ENCODE data around the gene STXBP3. TPM values are rescaled to one million over a fixed set of nuclear protein-coding genes. Genes with fewer than 3 reads are reported as not detected.

The STXBP3 gene
- total RNA-seq, 1 experiment from 2014 or later, result 49.3 TPM

DNA sequence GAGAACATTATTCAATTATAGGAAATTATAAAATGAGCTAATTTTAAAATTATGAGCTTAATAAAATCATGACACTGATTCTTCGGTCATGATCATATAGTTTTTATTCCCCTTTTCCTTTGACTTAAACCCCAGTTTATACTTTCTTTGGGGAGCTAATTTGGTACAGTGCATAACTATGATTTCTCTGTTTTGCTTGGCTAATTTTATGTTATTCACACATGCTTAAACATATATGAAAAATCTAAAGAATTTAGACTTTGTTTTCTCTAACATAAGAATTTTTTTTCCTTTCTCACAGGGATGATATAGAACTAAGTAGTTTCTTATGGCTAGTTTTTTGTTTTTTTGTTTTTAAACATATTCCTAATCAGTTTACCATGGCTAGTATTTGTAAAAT, 52.5 kb downstream of the STXBP3 start:
- DNase-seq (ENCODE audit: low read depth), result no peak

DNA sequence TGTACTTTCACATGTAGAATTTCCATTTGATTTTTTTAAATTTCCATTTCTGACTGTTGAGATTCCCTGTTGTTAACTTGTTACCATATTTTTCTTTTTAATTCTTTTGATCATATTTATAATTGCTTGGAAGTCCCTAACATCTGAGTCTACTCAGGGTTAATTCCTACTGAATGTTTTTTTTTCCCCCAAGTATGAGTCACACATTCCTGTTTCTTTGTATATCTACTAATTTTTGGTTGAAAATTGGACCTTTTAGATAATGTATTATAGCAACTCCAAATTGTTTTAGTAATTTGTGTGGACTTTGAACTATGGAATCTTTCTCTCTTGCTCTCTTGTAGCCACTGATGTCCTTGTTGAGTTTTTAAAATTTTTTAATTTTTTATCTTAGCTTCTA, 54.6 kb downstream of the STXBP3 start:
- DNase-seq (ENCODE audit: low read depth), result peak; percentile 36

DNA sequence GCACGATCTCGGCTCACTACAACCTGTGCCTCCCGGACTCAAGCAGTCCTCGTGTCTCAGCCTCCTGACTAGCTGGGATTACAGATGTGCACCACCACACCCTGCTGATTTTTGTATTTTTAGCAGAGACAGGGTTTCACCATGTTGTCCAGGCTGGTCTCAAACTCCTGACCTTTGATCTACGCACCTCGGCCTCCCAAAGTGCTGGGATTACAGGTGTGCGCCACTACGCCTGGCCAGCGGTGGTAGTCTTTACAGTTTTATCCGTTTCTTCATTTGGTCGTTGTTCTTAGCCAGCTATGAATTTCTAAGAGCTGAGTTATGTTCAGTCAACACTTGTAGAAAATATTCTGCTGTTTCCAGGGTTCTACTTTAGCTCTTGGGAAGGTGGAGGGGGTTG, 57.1 kb downstream of the STXBP3 start:
- DNase-seq (ENCODE audit: low read depth), result no peak

DNA sequence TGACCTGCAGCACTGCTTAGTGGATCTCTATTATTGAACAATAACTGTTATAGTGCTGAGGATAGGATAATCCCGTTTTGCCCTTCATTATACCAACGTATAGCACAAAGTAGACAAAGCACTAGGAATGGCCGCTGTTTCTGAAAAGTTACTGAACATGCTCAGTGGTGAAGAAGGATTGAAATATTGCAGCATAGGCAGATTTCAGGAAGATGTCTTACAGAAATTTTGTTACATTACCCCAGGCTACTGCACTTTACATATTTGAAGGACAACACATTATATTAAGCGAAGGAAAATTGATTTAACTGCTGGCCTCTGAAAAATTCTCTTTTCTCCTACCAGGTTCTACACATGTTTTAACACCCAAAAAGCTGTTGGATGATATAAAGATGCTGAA, 62.0 kb downstream of the STXBP3 start:
- no peak for DNase-seq (ENCODE audit: low read depth)

DNA sequence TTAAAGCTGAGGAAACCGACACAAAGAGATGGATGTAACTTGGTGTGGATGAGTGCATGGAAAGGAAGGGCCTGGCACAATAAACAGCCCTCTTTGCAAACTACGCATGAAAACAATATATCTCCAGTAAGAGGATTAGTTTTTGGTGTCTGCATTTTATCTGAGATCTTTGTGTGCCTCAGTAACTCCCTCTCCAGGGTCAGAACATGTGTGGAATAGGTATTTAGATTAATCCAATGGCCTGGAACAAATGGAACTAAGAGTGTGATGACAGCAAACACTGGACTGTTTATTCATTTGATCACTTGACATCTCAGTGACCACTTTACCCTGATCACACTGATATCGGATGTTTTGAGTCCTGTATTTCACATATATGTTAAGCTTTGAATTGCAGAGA, 65.1 kb downstream of the STXBP3 start:
- DNase-seq (ENCODE audit: low read depth), result no peak

DNA sequence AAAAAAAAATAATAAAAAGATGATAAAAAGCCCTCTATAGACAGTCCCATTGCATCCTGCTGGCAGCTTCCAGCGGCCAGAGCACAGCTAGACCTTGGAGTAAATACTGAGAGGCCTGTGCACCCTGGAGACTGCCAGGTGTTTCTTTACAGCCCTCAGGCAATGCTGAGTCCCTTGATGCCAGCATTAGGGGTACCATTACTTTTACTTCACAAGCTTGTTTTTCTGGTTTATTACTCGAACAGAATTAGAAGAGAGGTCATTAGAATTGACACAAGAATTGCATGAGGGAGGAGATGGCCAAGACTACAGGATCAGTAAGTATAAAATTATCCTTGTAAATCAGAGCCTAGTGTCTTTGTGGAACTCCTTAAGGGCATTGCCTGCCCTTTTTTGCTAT, 66.9 kb downstream of the STXBP3 start:
- DNase-seq (ENCODE audit: low read depth), result no peak

DNA sequence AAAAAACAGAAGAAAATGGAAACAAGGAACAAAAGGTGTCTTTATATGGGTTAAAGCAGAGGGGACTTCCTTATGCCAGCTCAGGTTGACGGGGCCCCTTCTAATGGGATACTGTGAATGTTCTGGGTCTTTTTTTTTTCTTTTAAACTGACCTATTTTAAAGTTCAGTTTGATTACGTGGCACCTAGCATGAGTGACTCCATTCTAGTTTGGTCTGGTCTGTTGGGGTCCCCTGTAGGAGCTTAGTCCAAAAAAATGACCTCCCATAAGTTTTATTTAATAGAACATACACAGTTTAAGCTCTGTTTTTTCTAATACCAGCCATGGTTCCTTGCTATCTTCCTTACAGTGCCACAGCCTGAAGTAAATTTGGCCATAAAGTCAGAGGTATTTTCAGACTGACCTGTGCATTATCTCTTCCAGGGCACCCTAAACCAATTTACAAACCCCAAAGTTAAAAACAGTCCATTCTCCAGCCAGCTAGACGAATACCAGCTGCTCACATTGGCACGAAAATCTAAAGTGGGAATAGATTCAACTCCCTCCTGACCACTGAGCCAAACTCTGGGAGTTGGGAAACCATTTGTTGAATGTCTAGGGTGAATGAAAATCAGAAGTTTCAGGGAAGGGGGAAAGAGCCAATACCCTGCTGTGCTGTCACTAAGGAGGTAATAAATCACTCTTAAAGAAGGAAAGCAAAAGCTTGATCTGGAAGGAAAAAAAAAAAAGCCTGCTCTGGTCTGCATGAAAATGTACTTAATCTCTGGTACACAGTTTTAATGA, 68.1 kb downstream of the STXBP3 start:
- DNase-seq (ENCODE audit: low read depth), result peak; percentile 62

DNA sequence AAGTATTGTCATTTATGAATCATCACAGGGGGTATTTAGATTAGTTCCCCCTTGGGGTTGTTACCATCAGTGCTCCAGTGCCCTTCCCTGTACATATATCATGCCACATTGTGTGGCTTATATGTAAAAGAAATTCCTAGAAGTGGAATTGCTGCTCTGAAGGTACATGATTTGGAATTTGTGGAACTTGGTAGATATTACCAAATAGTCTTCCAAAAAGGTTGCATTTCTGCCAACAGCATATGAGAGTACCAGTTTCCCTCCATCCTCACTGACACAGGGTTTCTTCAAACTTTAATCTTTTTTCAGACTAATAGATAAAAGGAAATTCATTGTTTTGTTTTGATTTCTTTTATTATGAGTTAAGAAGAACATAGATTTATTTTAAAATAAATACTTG, 69.1 kb downstream of the STXBP3 start:
- DNase-seq (ENCODE audit: low read depth), result peak; percentile 49

DNA sequence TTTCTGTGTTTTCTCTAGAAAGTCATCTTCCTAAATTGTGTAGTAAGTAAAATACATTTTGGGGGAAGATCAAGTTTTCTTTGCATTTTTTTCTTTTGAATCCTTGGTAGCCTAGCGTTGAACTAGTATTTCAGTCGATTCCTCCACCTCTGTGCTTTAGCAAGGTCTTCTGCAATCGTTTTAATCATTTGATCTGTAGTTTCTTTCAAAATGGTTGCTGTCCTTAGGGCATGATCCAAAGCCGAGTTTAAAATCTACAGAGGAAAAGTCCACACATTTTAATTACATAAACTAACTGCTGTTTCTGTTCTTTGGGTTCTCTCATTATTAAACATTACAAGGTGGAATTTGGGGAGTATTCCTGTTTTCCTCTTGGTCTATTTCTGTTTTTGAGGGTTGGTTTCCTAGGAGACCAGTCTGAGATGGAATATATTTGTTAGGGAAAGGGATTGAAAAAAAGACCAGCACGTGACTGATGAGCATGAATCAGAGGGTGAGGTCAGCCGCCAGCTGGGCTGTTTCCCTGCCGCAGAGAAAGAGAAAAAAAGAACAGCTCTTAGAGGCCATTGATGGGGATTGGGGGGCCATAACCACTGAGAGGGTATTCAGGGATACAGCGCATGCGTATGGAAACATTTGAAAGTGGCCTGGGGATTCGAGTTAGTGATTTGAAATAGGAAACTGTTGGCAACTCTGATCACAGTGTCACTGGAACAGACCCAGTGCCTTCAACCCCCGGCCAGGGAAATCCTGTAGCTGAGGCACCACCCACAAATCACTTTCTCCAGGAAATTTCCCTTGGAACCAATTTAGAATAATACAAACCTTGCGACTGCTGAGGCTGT, 69.8 kb downstream of the STXBP3 start:
- peak; percentile 96 for DNase-seq (ENCODE audit: low read depth)

DNA sequence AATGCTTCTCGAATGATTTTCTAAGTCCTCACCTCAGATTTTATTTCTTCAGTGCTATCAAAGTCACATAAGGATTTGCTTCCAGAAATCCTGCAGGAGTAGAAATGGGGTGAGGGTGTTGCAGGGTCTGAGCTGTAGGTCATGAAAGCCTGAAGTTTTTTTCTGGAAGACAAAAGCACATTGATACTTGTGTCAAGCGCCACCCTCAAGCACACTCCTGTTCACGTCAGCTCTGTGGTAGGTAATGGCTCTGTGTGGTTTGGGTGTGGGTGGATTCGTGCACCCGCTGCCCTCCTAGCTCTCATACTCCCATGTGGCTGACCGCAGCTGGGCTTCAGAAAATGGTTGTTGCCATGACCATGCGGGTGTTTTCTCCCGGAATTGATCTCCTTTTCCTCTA, 70.5 kb downstream of the STXBP3 start:
- peak; percentile 95 for DNase-seq (ENCODE audit: low read depth)

DNA sequence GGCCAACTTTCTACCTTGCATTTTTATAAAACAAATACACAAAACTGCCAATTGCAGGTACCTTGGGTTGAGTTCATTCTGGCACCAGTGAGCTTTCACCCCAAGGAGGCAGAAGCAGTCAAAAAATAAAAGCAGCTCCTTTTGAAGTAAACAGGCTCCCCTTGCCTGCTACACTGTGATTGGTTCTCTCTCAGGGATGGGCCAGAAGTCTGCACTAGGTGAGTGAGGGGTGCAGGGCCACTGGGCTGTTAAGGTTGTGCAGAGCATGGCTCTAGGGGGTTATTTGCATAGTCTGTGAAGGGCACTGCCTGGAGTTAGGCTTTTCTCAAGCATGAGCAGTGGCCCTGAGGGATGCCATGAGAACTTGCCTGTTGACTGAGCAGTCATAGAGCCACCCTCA, 71.3 kb downstream of the STXBP3 start:
- no peak for DNase-seq (ENCODE audit: low read depth)

DNA sequence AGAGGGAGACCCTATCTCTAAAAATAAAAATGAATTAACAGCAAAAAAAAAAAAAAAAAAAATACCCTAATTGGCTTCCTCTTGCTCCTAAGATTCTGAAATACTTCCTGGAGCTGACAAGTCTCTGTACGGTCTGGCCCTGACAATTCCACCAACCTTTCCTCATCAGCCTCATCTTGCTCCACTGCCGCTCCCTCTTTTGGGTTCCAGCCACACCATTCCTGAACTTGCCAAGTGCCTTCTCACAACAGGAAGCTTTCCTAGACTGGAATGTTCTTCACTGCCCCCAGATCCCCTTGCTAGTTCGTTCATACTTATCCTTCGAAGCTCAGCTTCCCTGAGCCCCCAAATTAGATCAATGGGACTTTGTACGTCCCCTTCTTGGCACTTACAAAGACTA, 73.4 kb downstream of the STXBP3 start:
- no peak for DNase-seq (ENCODE audit: low read depth)

DNA sequence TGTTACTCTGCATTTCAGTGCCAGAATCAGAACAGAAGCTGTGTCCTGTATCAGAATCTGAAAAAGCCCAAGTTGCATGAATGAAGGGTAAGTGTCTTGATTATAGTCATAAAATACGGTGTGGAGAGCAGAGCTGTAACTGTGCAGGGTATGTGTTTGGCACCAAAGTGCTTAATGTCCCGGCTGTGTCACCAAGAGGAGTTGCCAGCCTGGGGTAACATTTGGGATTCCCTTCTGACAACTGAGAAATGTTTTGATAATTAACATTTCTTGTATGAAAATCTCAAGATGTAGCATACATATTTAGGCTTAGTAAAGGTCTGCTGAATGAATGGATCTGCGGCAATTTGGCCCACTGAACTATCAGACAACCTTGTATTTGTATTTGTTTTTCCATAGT, 77.2 kb downstream of the STXBP3 start:
- DNase-seq (ENCODE audit: low read depth), result no peak

DNA sequence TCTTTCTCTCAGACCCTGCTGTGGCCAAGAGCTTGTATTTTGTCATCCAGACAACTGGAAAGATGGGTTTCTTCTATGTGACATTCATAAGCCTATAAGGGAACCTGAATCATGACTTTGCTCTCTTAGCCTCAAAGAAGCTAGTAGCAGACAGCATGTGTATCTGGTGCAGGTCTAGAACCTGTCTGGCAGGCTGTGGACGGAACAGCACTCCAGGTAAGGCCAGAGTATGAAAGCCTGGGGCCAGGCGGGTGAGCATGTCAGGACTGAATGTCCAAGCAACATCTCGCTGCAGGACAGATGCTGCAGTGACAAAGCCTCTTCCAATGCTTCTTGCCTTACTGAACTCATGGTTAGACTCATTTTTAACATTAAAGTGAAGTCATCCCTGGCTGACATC, 77.6 kb downstream of the STXBP3 start:
- no peak for DNase-seq (ENCODE audit: low read depth)

DNA sequence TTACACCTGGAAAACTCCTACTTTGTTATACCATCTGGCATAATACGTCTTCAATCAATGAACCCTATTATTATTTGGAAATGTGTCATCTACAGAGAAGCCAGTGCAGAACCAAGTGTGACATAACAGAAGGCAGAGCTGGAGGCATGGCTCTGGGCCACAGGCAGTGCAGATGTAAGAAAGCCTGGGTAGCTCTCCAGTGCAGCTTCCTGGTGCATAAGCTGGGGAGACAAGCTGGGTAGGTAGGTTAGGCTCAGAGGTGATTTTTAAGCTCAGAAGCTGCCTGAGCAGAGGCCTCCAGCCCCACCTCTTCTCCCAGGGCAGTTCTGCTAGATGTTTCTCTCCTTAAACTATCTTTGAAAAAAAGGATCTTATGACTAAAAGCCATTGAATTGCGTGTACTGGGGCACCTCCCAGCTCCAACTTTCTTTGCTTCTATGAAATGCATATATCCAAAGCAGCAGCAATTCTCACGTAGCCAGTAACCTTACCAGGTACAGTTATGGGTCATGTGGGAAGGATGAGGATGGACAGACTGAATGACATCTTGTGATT, 79.7 kb downstream of the STXBP3 start:
- no peak for DNase-seq (ENCODE audit: low read depth)

DNA sequence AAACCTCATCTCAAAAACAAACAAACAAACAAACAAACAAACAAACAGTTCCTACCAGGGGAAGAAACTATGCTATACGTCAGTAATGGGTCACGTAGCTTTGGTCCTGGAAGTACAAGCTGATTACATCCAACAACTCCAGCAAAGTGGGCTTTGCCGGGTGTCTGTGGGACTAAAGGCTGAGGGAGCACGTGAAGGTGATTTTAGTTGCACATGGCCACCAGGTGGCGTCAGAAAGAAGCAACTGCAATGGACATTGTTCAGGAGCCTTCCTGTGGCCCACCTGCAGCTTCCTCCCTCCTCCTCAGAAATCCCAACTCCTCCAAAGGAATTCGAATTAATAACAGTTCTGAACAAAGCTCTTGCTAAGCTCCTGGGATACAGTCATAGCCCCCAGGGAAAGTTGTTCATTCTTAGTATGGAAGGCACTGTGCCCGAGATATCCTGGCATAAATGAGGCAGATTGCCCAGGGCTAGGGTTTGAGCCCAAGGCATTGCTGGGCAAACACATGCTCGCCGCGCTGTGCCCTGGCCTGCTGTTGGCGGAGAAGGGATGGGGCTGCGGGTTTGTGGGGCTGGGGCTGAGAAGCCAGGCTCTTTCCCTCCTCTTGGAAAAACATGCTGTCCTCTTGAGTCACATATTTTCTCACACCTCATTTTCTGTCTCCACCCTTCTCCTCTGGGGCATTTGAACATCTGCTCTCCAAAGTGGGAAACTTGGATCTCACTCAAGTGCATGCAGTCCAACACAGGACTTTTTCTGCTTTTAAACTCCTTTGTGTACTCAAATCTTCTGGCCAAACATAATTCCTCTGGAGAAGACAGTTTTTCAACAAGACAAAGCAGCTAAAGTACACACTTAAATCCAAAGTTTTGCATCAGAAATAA, 81.8 kb downstream of the STXBP3 start:
- peak; percentile 98 for DNase-seq (ENCODE audit: low read depth)

DNA sequence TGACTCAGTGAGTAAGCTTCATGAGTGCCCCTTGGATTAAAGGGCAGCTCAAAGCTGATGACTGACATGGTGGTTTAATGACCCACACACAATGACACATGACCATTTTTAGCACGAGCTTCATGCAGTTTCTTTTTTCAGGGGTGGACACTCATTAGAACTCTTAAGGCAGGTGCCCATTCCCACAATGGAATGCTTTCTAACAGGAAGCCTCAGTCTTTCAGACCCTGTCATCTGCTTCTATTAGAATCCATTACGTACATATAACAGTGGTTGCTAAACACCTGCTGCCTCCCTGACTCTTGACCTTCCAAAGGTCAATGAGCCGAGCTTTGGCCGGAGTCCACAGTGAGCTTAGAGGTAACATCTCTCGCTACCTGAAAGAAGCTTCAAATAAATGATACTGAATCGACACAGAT, 83.0 kb downstream of the STXBP3 start:
- DNase-seq (ENCODE audit: low read depth), result peak; percentile 97

DNA sequence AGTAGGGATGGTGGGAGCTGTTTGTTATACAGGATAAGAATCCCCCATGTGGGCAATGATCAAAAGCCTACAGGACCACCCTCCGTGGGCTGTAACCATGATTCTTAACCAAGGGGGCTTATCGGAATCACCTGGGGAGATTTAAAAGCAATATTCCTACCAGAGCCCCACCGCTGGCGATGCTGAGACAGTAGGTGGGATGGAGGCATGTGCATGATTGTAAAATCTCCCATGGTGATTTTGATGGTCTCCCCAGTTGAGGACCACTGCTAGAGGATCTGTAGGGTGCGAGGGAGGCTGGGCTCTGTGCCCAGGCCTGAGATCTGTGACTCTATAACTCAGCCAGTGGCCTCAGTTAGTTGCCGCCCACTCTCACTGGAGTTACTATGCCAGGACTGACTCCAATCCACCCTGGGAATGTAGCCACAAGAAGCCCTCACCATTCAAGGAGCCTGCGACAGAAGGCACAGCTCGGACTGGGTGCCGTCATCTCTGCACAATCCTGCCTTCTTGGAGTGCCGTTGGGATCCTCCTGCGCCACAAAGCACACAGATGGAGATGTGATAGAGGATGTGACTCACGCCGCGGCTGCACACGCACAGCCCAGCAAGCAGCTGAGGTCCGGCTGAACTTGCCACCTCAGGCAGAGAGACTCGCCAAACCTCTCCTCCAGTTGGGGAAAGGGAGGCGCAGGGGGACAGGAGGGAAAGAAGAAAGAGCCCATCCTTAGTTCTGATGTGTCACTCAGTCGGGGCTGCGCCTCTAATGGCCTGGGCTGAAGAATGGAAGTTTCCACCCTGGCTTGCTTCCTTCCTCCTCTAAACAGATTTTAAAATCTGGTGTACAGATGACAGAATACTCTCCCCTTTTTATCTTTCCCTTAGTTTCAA, 83.9 kb downstream of the STXBP3 start:
- DNase-seq (ENCODE audit: low read depth), result peak; percentile 99

DNA sequence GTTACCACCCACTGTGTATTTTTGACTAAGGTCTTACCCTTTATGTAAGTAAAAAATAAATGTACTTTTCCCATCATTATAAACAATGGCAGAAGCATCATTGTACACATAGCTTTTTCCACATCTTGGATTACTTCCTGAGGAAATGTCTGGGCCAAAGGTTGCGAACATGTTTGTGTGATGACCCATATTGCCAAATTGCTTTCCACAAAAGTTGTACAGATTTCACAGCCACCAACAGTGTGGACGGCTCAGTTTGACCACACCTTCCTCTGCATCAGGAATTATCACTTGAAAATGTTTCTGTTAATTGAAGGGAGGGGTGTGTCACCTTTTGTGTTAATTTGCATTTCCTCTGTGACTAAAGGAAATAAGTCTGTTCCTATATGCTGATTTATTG, 84.8 kb downstream of the STXBP3 start:
- DNase-seq (ENCODE audit: low read depth), result peak; percentile 82

DNA sequence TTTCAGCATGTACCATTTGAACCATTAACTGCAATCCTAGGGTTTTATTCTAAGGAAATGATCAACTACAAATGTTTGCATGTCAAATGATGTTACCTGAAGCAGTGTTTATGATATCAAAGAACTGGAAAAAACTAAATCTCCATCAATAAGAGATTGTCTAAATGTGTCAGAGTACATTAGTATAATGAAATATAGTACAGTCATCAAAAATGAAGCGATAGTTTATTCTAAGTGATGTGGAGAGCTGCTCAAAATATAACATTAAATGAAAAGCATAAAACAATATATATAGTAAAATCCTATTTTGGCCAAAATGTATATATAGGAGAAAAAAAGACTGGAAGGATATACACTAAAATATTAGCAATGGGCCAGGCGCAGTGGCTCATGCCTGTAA, 86.5 kb downstream of the STXBP3 start:
- DNase-seq (ENCODE audit: low read depth), result no peak

DNA sequence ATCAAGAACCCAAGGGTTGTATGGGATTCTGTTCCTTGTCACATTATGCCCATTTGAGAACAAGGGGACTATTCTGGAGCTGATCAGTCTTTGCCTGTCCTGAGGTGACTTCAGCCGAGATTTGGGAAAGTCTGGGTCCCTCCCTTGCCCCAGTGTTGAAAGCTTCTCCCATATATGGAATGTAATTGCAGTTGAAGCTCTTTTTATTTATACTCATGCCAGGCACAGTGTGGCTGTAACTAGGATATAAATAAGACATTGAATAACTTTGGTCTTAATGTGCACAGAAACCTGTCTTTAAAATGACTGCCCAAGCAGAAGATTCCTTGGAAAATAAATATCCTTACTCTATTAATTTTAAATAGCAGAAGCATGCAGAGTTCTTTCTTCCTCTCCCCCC, 95.2 kb downstream of the STXBP3 start:
- no peak for DNase-seq (ENCODE audit: low read depth)
